ENCODE measurements around the gene TMC1. TPM values are rescaled to one million over a fixed set of nuclear protein-coding genes. Genes with fewer than 3 reads are reported as not detected.

TMC1 gene
- total RNA-seq, 4 donors from 2014 or later: 1.2 to 15.7 TPM; not detected in 2

DNA sequence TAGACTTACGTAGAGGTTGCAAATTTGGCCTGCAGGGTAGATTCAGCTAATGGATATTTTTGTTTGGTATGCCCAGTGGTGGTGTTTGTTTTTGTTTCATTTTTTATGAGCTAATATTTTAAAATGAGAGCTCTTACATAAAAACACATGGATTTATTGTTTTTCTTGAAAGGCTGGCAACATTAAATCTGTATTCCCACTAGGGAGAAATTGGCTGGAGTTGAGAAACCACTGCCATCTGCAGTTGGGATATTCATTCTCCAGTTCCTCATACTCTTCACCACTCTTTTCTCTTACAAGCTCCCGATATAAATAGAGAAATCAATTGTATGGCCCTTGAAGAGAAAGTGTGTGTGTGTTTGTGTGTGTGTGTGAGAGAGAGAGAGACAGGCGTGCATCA is 288.2 kb downstream of the TMC1 start:
- intact Hi-C loops (cut with DNase I; ENCODE audit: low total_unique reads): no loop called here
- no peak for DNase-seq
- no peaks in the 10 kb centered on the region for H3K36me3 ChIP-seq
- no peak overlapping the region for H3K4me3 ChIP-seq
- no peak for ATAC-seq
- H3K27me3 ChIP-seq: no peaks in the 10 kb centered on the region
- no peaks in the 10 kb centered on the region for H3K9me3 ChIP-seq
- no peak for TF ChIP-seq POLR2A (IDR thresholded peaks at IDR 0.05)
- TF ChIP-seq, protein P1, sequence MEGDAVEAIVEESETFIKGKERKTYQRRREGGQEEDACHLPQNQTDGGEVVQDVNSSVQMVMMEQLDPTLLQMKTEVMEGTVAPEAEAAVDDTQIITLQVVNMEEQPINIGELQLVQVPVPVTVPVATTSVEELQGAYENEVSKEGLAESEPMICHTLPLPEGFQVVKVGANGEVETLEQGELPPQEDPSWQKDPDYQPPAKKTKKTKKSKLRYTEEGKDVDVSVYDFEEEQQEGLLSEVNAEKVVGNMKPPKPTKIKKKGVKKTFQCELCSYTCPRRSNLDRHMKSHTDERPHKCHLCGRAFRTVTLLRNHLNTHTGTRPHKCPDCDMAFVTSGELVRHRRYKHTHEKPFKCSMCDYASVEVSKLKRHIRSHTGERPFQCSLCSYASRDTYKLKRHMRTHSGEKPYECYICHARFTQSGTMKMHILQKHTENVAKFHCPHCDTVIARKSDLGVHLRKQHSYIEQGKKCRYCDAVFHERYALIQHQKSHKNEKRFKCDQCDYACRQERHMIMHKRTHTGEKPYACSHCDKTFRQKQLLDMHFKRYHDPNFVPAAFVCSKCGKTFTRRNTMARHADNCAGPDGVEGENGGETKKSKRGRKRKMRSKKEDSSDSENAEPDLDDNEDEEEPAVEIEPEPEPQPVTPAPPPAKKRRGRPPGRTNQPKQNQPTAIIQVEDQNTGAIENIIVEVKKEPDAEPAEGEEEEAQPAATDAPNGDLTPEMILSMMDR (IDR thresholded peaks at IDR 0.05 in 4 of 5, conservative IDR thresholded peaks at IDR 0.05 in 1 of 5): no peak
- no peak overlapping the region for H3K27ac ChIP-seq
- in situ Hi-C loops (cut with MboI; ENCODE audit: low sequenced_read_pairs in 4 of 4): loop anchor here in 2 of 4 donors (25.0 kb wide), 2 partner anchors 197 to 772 kb away; no protein-coding TSS in a partner anchor
- H3K4me1 ChIP-seq: no peaks in the 10 kb centered on the region

DNA sequence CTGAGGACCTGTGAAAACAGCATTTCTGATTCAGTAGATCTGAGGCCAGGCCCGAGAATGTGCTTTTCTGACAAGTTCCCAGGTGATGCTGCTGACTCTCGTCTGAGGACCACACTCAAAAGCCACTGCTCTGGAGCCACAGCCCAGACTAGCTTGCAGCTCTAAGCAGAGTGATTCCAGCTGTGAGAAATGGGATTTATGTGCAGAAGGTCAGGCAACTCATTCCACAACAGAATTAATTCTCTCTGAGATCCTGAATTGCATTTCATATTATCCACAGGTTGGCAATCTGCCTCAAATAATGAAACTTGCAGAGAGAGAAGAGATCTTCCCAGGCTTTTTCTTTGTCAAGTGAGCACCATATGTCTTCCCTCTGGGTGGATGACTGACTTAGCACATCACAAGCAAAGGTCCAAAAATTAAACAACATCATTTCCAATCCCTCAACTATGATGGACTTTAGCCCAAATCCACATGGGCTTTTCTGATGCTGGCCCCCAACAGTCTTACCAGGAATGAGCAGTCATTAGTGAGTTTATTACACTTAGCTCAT is 291.2 kb downstream of the TMC1 start:
- no peak for ATAC-seq
- in situ Hi-C loops (cut with MboI; ENCODE audit: low sequenced_read_pairs in 4 of 4): loop anchor here in 2 of 4 donors (5.0 to 25.0 kb wide), 3 partner anchors 200 to 775 kb away; no protein-coding TSS in a partner anchor
- Histone ChIP-seq H3K36me3 (no peaks in the 10 kb centered on the region), H3K9me3 (no peaks in the 10 kb centered on the region), H3K4me1 (no peaks in the 10 kb centered on the region), H3K27me3 (no peaks in the 10 kb centered on the region), H3K27ac (no peak overlapping the region), H3K4me3 (no peak overlapping the region)
- TF ChIP-seq, protein P1 (IDR thresholded peaks at IDR 0.05 in 4 of 5, conservative IDR thresholded peaks at IDR 0.05 in 1 of 5): no peak
- TF ChIP-seq POLR2A (IDR thresholded peaks at IDR 0.05): no peak
- no peak for DNase-seq
- intact Hi-C loops (cut with DNase I; ENCODE audit: low total_unique reads): no loop called here

DNA sequence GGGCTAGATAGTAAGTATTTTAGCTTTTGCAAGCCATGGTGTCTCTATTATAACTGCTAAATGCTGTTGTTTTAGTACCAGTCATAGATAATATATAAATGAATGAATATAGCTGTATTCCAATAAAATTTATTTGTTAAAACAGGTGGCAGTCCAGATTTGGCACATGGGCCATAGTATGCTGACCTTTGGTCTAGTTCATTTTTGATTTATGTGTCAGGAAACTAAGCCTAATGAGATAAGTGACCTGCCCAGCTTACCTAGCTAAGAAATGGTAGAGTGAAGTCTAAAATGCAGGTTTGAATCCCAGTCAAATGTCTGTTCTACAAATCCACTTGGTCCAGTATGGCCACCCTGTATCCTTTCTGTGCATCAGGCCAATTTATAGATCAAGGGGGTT is 292.1 kb downstream of the TMC1 start:
- H3K4me1 ChIP-seq: no peaks in the 10 kb centered on the region
- no peaks in the 10 kb centered on the region for H3K9me3 ChIP-seq
- ATAC-seq: no peak
- DNase-seq: no peak
- H3K4me3 ChIP-seq: no peak overlapping the region
- TF ChIP-seq, protein P1 (IDR thresholded peaks at IDR 0.05 in 4 of 5, conservative IDR thresholded peaks at IDR 0.05 in 1 of 5): no peak
- TF ChIP-seq POLR2A (IDR thresholded peaks at IDR 0.05): no peak
- in situ Hi-C loops (cut with MboI; ENCODE audit: low sequenced_read_pairs in 4 of 4) (loop anchor here in 2 of 4 donors (5.0 to 25.0 kb wide), 3 partner anchors 201 to 776 kb away; no protein-coding TSS in a partner anchor), intact Hi-C loops (cut with DNase I; ENCODE audit: low total_unique reads) (no loop called here)
- H3K27me3 ChIP-seq: no peaks in the 10 kb centered on the region
- no peaks in the 10 kb centered on the region for H3K36me3 ChIP-seq
- H3K27ac ChIP-seq: no peak overlapping the region

DNA sequence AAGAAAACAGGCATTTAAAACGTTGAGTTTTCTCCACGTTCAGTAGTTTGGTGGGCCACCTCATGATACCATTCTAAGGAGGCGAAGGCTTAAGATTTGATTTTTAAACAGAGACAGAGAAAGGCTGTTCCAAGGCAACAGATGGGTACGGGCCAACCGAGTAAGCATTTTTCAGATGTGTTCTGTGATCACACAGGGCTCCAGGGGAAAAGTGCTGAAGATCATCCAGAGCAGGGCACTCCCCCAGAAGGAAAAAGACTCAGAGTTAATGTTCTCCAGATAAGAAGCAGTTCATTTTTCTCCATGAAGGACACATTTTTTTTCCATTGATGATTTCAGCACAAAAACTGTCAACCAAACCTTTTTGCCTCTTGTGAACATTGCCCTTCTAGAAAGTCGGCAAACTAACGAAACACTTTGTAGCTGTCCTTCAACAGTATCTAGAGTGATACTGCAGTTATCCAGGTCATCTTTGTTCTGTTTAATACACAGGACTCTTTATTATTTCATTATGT is 292.7 kb downstream of the TMC1 start:
- H3K27me3 ChIP-seq: no peaks in the 10 kb centered on the region
- intact Hi-C loops (cut with DNase I; ENCODE audit: low total_unique reads) (no loop called here), in situ Hi-C loops (cut with MboI; ENCODE audit: low sequenced_read_pairs in 4 of 4) (loop anchor here in 2 of 4 donors (5.0 to 25.0 kb wide), 3 partner anchors 202 to 777 kb away; no protein-coding TSS in a partner anchor)
- H3K4me1 ChIP-seq: no peaks in the 10 kb centered on the region
- no peak overlapping the region for H3K4me3 ChIP-seq
- H3K36me3 ChIP-seq: no peaks in the 10 kb centered on the region
- H3K9me3 ChIP-seq: no peaks in the 10 kb centered on the region
- ATAC-seq (no peak), DNase-seq (no peak)
- no peak for TF ChIP-seq POLR2A (IDR thresholded peaks at IDR 0.05)
- TF ChIP-seq, protein P1 (IDR thresholded peaks at IDR 0.05 in 4 of 5, conservative IDR thresholded peaks at IDR 0.05 in 1 of 5): no peak
- no peak overlapping the region for H3K27ac ChIP-seq
